ENCODE measurements around the gene OLFM1. TPM values are rescaled to one million over a fixed set of nuclear protein-coding genes. Genes with fewer than 3 reads are reported as not detected.
A peak's percentile ranks its signal among the peaks of the same experiment; 100 is the strongest.

OLFM1 gene
- total and polyA plus RNA-seq, 7 donors = 4.8 to 23.1 (median 11.2) TPM

DNA sequence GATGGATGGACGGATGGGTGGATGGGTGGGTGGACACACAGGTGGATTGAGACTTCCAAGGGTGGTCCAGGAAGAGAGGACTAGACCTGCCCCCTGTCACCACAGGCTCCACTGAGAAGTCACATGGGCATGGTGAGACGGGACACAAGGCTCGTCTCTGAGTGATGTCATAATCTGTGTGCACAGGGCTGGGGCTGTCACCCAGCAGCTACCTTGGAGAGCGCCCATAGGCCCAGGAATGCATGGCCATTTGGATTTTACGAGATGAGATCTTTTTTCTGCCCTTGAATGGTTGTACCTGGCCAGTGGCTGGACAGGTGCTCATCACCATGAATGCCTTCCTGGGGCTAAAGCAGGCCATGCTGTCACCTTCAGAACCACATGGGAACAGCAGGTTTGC is 3.1 kb downstream of the OLFM1 start:
- no peak overlapping the region for H3K27ac ChIP-seq
- TF ChIP-seq, protein P1, sequence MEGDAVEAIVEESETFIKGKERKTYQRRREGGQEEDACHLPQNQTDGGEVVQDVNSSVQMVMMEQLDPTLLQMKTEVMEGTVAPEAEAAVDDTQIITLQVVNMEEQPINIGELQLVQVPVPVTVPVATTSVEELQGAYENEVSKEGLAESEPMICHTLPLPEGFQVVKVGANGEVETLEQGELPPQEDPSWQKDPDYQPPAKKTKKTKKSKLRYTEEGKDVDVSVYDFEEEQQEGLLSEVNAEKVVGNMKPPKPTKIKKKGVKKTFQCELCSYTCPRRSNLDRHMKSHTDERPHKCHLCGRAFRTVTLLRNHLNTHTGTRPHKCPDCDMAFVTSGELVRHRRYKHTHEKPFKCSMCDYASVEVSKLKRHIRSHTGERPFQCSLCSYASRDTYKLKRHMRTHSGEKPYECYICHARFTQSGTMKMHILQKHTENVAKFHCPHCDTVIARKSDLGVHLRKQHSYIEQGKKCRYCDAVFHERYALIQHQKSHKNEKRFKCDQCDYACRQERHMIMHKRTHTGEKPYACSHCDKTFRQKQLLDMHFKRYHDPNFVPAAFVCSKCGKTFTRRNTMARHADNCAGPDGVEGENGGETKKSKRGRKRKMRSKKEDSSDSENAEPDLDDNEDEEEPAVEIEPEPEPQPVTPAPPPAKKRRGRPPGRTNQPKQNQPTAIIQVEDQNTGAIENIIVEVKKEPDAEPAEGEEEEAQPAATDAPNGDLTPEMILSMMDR (IDR thresholded peaks at IDR 0.05) = no peak
- DNase-seq (no peak), ATAC-seq (no peak)
- intact Hi-C loops (cut with DNase I) = no loop called here
- H3K4me1 ChIP-seq = peaks cover 9% of the 10 kb centered on the region
- no peak overlapping the region for H3K4me3 ChIP-seq
- 48 to 57% (median 49%) methylated on average over 5 of the region's 5 CpGs for WGBS, 3 donors
- peaks cover 0 to 33% (median 1%) of the 10 kb centered on the region in 3 donors for H3K27me3 ChIP-seq (ENCODE audit: insufficient read depth in 3 of 3, low read length in 2 of 3)
- H3K9me3 ChIP-seq = no peaks in the 10 kb centered on the region
- peaks cover 0 to 1% of the 10 kb centered on the region in 2 donors for H3K36me3 ChIP-seq (ENCODE audit: insufficient read depth in 1 of 2, low read depth in 1 of 2)

DNA sequence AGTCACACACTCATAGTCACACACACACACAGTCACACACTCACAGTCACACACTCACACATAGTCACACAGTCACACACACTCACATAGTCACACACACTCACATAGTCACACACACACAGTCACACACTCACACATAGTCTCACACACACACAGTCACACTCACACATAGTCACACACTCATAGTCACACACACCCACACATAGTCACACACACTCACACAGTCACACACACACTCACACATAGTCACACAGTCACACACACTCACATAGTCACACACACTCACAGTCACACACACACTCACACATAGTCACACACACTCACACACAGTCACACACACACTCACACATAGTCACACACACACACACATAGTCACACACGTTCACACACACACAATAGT is 4.1 kb downstream of the OLFM1 start:
- H3K27ac ChIP-seq = no peak overlapping the region
- ATAC-seq (no peak), DNase-seq (no peak)
- H3K27me3 ChIP-seq (ENCODE audit: insufficient read depth in 3 of 3, low read length in 2 of 3) = peaks cover 0 to 33% (median 1%) of the 10 kb centered on the region in 3 donors
- H3K36me3 ChIP-seq (ENCODE audit: insufficient read depth in 1 of 2, low read depth in 1 of 2) = peaks cover 0 to 3% of the 10 kb centered on the region in 2 donors
- H3K9me3 ChIP-seq = no peaks in the 10 kb centered on the region
- 72 to 84% (median 81%) methylated on average over 1 of the region's 1 CpG for WGBS, 3 donors
- H3K4me3 ChIP-seq = no peak overlapping the region
- intact Hi-C loops (cut with DNase I) = no loop called here
- TF ChIP-seq, protein P1 (IDR thresholded peaks at IDR 0.05) = no peak
- H3K4me1 ChIP-seq = peaks cover 5% of the 10 kb centered on the region

DNA sequence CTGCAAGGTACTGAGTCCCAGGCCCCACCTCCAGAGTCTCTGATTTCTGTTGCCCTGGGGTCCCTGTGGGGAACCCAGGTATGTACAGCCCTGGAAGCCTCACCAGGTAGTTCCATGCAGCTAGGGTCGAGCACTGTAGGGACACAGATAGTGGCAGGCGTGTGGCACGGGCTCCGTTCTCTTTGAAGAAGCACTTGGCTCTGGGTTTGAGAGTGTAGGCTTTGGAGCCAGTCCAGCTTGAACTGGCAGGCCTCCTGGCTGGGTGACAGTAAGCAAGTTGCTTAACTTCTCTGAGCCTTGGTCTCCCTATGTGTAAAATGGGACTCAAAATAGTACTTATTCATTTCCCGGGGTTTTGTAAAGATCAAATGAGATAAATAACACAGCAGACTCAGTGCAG is 5.6 kb downstream of the OLFM1 start:
- Histone ChIP-seq H3K4me3 (no peak overlapping the region), H3K27ac (no peak overlapping the region), H3K36me3 (ENCODE audit: insufficient read depth in 1 of 2, low read depth in 1 of 2) (peaks cover 0 to 3% of the 10 kb centered on the region in 2 donors), H3K4me1 (no peaks in the 10 kb centered on the region), H3K27me3 (ENCODE audit: insufficient read depth in 3 of 3, low read length in 2 of 3) (peaks cover 0 to 27% (median 0%) of the 10 kb centered on the region in 3 donors), H3K9me3 (no peaks in the 10 kb centered on the region)
- 57 to 87% (median 73%) methylated on average over 5 of the region's 5 CpGs for WGBS, 3 donors
- ATAC-seq (no peak), DNase-seq (no peak)
- intact Hi-C loops (cut with DNase I) = no loop called here
- TF ChIP-seq, protein P1 (IDR thresholded peaks at IDR 0.05) = no peak

DNA sequence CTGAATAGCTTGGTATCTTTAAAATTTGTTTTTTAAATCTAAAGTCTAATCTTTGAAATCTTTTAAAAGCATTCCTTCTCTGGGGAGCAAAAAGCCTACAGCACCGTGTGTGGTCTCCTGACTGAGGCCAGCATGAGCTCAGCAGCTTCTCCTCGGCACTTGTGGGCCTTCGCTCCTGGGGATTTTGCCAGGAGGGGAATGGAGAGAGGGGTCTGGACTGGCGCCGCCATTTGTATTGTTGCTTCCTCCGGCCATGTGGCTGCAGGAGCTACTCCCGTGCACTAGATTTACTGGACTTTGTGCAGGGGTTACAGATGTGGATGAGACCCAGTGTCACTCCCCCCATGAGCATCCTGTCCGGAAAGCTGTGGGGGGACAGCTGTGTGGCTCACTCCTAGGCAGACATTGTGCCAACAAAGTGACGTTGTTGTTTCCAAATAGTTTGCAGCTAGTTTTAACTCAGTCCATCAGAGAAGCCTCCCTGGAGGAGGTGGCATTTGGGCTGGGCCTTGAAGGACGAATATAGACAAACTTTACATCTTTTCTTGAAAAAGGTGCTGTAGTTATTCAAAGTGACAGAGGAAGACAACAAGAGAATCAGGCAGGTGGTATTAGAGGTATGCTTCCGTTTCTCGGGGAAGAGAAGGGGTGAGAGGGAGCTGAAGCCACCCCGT is 6.6 kb downstream of the OLFM1 start:
- no peaks in the 10 kb centered on the region for H3K4me1 ChIP-seq
- WGBS, 3 donors = 52 to 54% (median 53%) methylated on average over 13 of the region's 13 CpGs
- TF ChIP-seq, protein P1 (IDR thresholded peaks at IDR 0.05) = no peak
- H3K36me3 ChIP-seq (ENCODE audit: insufficient read depth in 1 of 2, low read depth in 1 of 2) = peaks cover 0 to 3% of the 10 kb centered on the region in 2 donors
- H3K27me3 ChIP-seq (ENCODE audit: insufficient read depth in 3 of 3, low read length in 2 of 3) = peaks cover 0 to 18% (median 0%) of the 10 kb centered on the region in 3 donors
- DNase-seq = peak in 1 of 2 donors; percentile 30
- ATAC-seq = no peak
- H3K27ac ChIP-seq = no peak overlapping the region
- H3K4me3 ChIP-seq = no peak overlapping the region
- H3K9me3 ChIP-seq = no peaks in the 10 kb centered on the region
- intact Hi-C loops (cut with DNase I) = no loop called here

Measured in psoas muscle (tissue), 8 donors.